Stimulated activated CD4-positive, alpha-beta T cell treated with anti-CD3 and anti-CD28 coated beads, Interleukin-12 subunit alpha, Interleukin-12 subunit beta, amount 100 ng/mL, for 24 hours (primary cell): Measurements from ENCODE around the gene CABLES2.
"Not testable (repeated sequence)": the region's sequence is repeated elsewhere in the genome, so short reads cannot be mapped to it uniquely, and the experiment has no call there.

Experiments
- DNase-seq, 2 experiments: peaks; one replicate each; pipeline ENCODE4 v3.0.0-alpha.2; 2020; ENCODE audit warnings: low read depth in 2 of 2

The CABLES2 gene

GRCh38 chr20:62388839-62389600 lies 18.1 kb downstream of the CABLES2 start:
- DNase-seq, result no peak

GRCh38 chr20:62387933-62388635 lies 19.0 kb downstream of the CABLES2 start:
- DNase-seq, result no peak

GRCh38 chr20:62387219-62387913 lies 19.7 kb downstream of the CABLES2 start:
- no peak for DNase-seq

- peak; percentile 84 to 90 for DNase-seq
Measured at GRCh38 chr20:62386383-62387218, 20.5 kb downstream of the CABLES2 start, which contains the start of gene RPS21. RPS21 (plus strand) TSS chr20:62387103; CDS start chr20:62387339, 236 bp downstream.

GRCh38 chr20:62382306-62383198 lies 24.5 kb downstream of the CABLES2 start:
- peak; percentile 52 to 75 for DNase-seq

GRCh38 chr20:62381842-62382241 lies 25.2 kb downstream of the CABLES2 start:
- DNase-seq, result no peak

- no peak for DNase-seq
Measured at GRCh38 chr20:62381202-62381797, 25.8 kb downstream of the CABLES2 start.

- DNase-seq, result no peak
Measured at GRCh38 chr20:62378215-62378614, 28.9 kb downstream of the CABLES2 start.

- DNase-seq, result no peak
Measured at GRCh38 chr20:62377615-62378178, 29.4 kb downstream of the CABLES2 start.

- DNase-seq, result no peak
Measured at GRCh38 chr20:62377064-62377461, 30.0 kb downstream of the CABLES2 start.

- no peak for DNase-seq
Measured at GRCh38 chr20:62376112-62377063, 30.7 kb downstream of the CABLES2 start.

GRCh38 chr20:62374331-62375152 lies 32.5 kb downstream of the CABLES2 start:
- DNase-seq, result no peak

- DNase-seq, result not testable (repeated sequence)
Measured at GRCh38 chr20:62373631-62374179, 33.4 kb downstream of the CABLES2 start.

- DNase-seq, result no peak
Measured at GRCh38 chr20:62372042-62372993, 34.8 kb downstream of the CABLES2 start.

- DNase-seq, result no peak
Measured at GRCh38 chr20:62371588-62372041, 35.5 kb downstream of the CABLES2 start.
